HG03342 (cell line): ENCODE measurements around the gene BCOR.

Experiments used
- ATAC-seq: cut with Tn5 transposase; IDR thresholded peaks from one replicate; pipeline ENCODE4 v1.9.1; 2021; ENCODE audit warnings: mild to moderate bottlenecking, moderate library complexity; ENCODE audit not compliant: unreplicated experiment

BCOR gene

DNA sequence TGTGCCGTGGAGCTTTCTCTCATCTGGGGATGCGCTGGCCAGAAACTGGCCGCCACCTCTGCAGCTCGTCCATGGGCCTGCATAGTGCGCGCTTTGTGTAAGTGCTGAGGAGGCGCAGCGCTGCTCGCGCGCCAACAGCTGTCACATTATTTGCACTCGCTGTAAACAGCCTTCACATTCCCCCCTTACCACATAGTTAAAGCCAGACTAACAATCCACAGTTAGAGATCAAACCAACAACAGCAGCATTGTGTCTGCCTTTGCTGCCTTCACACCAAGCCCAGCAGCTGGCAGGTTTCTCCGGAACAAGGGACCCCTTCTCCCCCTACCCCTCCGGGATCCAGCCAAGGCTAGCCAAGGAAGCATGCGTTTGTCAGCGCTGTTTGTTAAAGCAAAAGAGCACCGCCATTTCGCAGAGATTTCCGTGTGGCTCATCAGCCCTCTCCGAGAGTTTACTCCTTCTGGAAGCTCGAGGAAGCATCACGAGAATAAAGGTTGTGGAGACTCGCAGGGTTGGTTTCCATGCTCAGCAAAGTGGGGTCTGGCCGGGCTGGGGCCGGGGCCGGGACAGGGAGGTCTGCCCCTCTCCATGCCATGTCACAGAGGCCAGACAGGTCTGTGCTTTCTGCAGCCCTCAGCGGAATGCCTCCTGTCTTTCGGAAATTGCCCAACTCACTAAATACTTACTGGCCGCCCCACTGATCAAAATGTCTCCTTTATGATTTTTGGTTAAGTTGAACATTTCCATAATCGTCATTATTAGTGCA, 11.0 kb downstream of the BCOR start:
- no peak for ATAC-seq

DNA sequence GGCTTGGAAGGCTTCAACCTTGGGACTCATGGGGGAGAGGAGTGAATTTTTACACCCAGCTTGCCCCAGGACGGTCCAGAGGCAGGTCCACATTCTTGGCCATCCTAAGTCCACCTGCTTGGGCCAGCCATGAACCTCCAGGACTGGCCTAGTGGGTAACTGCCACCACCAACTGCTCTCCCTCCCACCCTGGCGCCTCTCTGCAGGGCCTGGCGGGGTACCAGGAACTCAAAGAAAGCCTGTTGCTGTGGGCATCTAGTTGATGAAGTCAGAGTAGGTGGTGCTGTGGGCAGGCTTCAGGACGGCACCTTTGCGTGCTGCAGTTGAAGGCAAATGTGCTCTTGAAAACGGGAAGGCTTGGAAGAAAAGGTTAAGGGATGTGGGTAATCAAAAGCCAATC, 12.0 kb downstream of the BCOR start:
- no peak for ATAC-seq

DNA sequence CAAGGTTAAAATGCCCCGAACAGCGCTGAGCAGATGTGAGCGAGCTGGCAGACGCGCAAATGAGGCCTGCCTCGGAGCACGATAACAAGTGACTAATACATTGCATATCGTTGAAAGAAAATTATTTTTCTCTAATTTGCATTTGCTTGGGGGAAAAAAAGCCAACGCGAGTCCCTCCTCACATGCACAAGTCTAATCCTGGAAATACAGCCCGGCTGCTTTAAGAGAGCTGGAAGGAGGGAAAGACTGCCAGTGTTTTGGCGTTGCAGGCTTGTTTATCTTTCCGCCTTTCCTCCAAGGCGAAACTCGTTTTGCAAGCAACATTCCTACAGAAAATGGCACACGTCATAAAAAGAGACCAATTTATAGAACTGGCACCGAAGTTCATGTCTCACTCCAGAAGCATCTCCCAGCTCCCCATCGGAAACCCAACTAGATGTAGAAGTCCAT, 12.6 kb downstream of the BCOR start:
- ATAC-seq, result no peak

DNA sequence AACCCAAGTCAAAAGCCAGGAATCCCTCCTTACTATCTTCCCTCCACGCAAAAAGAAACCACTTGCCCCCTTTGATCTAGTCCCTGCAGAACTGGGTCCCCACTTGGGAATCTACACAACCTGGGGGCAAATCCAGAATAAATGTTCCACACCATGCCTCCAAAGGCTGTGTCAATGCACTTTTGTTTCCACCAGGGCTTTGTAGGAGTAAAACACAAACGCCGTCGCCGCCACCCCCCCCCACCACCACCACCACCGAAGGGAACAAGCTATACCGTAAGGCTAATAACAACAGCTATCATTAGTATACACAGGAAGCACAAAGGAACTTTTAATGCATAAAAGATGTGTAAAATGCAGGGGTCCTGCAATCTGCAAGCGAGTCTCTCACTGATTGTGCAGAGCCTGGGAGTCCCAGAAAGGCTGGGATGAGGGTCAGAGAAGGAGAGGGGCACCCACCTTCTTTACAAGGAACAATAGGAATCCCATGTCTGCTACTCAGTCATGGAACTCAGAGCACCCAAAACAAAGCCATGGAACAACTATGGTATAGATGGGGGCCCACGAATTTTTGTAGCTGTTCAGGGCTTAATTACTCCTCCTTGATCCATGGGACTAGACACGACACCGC, 13.2 kb downstream of the BCOR start:
- no peak for ATAC-seq

DNA sequence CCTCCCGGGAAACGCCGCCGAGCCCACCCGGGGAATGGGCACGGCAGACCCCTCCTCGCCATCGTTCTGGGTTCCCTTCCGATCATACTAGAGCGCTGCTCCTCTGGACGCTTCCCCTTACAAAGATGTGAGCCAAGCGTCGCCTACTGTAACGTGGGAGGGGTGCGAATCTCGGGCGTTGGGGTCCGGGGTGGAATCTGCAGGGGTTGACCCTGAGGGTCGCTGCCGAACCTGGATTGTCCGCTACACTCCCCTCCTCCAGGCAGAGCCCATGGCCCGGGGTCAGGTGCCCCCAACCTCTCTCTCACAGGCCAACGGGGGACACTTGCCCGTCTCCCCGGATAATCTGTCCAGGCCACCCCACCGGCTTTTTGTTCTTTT, 13.8 kb downstream of the BCOR start:
- ATAC-seq, result no peak

DNA sequence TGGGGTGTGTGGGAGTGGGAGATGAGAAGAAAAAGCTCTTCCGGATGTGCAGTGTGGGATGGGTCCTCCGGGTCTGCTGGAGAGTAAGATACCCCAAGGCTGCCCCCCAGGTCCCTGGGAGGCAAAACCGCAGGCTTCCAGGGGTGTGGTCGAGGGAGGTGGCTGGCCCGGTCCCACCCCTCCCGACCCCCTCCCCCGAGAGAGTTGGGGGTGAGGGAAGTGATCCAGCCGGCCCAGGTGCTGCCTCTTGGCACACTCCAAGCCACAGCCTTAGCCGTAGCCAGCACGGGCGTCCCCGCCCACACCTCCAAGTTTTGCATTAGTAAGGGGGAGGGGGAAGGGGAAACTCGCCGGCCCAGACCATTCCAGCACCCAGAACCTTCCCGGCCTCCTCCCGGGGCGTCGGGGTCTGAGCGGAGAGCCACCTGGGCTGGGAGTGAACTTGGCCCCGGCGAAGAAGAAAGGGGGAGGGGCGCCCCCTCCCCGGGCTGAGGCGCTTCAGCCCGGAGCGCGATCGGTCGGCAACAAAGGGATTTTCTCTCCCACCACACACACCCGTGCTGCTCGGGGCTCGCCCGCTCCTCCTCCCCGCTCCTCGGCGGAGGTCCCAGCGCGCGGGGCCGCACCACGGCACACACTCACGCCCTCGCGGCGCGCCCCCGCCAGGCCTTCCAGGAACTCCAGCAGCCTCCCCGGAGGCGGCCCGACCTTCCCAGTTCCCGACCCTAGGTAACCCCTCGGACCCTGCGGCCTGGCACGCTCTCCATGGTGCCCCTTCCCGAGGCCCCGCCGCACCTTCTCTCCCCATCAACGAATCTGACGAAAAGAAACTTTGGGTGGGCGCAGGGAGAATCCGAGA, 14.4 kb downstream of the BCOR start:
- no peak for ATAC-seq

DNA sequence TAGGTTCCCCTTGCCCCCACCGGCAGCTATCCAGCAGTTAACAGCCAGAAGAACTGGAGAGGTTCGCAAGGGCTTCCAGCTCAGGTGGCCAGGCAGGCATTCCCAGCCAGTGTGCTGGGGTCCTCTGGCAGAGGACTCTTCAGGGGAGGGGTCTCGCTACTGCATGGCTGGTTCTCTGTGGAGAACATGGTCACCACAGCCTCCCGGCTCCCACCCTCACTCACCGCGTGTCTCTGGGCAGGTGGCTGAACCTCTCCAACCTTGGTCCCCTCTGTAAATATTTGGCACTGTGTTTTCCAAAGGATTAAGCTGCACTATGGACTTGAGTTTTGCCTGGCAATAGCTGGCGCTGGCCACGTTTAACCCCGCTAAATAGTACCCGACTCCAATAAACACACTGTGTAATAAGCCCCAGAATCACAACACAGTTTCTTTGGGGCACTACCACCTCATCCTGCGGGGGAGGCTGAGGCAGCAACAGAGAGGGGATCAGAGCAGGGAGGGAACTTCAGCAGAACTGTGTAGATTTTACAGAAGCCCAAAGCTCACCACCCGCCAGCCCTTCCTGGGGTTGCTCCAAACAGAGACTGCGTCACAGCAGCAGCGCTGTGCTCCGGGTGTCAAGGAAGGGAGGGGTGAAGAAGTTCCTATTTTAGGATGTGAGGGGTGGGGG, 15.2 kb downstream of the BCOR start:
- ATAC-seq, result no peak

DNA sequence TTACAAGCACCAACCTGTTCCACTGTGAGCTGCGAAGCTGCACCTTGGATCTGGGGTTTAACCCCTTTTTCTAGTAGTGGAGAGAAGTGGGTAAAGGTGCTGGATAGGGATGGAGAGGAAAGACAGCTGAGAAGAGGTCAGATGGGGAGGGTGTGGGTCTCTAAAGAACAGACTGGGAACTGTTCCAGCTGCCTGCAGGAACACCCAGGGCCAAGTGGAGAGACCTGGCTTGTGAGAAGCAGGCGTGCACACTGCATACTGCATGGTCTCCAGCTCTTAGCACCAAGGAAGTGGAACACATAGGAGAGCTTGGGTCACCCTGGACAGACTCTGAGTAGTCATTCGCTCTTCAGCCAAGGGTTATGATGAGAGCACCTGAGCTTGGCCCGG, 16.1 kb downstream of the BCOR start:
- ATAC-seq, result no peak

DNA sequence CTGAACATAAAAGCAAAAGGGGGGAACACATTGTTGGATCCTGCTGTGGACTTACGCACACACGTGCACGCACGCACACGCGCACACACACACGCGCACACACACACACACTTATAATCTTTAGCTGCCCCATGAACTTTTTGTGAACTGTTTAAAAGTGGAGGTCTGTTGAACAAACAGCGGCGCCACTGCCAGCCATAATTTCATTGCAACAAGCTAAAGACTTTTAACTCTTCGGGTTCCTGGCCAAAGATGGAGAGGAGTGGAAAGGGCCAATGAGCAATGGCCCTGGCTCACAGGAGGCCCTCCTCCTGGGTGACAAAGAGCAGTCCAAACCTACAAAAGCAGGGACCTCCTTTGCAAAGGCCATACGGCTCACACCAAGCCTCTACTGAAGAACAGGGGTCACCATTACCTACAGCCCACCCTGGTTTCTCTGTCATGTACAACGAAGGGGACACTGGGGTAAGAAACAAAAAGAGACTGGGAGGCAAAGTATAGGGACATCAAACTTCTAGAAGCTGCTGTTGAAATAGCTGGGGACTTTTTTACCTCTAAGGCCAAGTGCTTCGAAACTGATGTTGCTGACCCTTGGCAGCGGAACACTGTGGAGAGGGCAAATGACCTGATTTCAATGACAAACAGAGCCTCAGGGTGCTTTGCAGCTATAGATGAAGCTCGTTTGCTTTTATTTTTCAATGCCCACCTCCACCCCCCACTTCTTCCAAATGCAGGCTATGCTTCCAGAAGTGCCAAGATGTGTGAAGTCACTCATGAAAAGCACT, 16.7 kb downstream of the BCOR start:
- ATAC-seq, result no peak

DNA sequence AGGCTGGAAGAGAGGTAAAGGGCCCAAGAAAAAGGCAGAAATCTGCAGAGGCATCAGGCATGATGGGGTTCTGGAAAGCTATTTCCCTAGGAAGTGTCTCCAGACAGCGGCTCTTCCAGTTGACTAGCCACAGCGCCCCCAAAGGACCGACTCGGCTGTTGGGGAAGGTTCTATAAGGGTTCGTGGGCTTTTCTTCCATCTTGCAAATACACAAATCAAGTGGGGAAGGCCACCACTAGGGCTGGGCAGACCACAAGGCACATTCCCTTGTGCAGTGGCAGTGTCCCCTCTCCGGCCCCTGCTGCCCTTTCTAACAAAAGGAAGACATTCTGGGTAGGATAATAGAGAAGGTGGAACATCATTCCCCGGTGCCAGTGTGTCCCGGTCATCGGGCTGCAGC, 18.2 kb downstream of the BCOR start:
- no peak for ATAC-seq

DNA sequence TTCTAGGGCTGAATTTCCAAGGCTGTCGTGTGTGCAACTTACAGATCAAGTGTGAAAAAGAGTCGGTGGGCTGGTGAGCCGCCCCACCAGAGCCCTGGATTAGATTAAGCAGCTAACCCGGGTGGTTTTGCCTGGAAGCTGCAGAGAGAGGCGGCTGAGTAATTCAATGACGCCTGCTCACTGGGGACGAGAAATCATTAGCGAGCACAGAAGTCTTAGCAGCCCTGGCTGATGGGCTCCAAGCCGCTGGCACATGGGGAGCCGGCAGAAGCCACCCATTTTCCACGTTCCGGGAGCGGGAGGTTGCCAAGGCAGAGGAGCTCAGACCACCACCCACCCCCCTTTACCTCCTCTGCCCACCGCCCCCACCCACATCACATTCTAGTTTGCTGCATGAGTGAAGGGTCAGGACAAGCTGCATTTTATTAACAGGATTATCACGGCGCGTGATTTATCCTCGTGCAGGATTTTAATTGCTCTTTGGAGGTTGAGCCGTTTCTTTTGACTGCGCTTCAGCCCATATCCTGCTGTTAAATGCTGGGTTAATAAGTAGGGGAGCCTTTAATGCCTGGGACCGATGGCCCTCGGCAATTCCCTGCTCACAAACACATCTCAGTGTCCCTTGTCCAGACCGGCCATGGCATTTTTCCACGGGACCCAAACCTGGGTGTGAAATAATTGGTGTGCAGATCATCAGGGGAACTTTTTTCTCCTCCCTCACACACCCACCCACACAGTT, 19.1 kb downstream of the BCOR start:
- no peak for ATAC-seq

DNA sequence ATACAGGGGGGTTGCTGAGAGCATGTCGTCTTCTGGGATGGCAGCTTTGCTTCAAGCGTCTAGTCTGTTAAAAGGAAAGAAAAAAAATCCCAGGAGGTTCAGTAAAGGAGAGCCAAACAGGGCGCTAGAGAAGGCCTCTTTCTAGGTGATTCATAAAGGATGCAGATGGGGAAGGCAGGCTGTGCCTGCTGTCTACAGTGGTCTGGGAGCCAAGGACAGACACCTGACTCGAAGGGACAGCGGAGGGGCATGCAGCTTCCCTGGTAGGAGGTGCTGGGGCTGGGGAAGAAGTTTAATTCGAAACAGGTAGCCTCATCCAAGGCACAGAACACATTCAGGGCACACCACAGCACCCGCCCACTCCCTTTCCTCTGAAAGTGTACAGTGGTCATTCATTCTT, 19.9 kb downstream of the BCOR start:
- no peak for ATAC-seq

DNA sequence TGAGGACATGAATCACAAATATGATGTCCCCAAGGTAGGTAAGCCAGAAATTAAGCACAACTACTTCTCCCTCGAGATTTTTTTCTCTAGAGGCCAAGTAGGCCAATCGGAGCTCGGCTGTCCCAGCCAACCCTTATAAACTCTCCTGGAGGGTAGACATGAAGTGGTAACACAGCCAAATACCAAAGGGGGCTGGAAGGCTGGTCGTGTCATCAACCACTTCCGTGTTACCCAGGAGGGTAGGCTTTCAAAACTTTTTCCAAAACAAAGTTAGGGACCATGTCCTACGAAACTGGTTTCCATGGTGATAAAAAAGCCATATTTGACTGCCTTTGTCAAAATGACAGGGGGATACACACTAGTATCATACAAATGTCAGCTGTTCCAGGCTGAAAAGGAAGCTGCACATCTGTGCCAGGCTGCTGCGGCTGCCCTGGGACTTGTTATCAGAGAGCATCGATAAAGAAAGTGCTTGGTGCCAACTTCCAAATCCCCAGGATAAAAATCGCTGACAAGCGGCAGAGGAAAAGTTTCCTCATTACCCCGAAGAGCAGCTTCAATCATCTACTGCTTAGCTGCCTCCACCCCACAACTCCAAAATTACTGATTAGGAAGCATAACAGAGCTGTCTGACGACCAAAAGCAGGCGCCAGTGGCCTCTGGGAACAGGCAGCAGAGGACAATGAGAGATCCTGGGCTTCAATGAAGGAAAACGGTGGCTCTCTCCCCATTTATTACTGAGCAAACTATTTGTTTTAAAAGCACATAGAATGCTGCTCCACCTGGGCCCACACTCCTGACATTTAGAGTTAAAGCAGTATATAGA, 20.8 kb downstream of the BCOR start:
- no peak for ATAC-seq

DNA sequence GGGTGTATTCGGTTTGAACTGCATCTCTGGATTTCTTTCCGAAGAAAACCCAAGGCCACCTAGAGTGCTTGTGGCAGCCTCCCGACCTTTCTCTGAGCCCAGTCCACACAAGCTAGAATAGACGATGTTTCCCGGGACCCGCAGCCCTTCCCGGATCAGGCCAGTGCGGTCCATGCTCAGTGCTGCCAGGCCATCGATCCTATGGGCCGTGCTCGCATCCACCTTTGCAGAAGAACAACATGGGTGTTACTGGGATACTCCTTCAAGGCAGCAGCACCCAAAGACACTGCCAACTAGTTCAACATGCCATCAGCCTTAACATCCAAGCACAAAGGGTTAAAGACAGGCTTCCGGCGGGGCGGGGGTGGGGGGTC, 22.8 kb downstream of the BCOR start:
- no peak for ATAC-seq

DNA sequence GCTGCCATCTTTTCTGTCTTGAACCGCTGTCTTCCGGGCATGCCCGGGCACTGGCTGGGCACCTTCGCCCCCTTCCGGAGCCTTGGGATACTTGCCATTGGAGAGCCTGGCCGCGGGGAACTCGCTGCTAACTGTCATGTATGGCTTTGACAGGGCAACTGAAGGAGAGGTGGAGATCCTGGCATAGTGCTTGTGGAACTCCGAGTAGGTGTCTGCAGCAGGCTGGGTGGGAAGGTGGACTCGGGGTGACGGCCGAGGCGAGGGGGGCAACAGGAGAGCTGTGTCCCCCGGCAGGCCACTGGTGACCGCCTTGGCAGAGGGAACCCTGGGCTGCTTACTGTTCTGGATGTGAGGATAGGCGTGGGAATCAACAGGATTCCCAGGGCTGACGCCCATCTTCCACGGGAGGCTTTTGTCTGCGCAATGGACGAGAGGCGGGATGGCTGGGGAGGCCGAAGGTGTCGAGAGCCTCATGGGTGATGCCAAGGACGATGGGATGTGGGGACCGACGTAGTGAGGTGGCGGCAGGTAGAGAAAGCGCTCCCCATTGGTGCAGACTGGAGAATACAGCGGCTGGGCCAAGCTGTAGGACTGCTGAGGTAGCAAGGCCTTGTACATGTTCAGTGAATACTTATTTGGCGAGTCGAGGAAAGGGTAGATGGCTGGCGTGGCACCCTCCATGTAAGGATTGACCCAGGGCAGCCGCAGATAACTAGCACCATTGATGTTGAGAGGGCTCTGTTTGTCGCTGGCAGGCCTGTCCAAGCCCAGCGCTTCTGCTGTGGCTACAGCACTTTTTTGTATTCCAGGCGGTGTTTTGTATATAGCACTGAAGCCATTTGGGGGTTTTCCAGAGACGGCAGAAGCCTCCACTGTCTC, 23.4 kb downstream of the BCOR start:
- no peak for ATAC-seq

DNA sequence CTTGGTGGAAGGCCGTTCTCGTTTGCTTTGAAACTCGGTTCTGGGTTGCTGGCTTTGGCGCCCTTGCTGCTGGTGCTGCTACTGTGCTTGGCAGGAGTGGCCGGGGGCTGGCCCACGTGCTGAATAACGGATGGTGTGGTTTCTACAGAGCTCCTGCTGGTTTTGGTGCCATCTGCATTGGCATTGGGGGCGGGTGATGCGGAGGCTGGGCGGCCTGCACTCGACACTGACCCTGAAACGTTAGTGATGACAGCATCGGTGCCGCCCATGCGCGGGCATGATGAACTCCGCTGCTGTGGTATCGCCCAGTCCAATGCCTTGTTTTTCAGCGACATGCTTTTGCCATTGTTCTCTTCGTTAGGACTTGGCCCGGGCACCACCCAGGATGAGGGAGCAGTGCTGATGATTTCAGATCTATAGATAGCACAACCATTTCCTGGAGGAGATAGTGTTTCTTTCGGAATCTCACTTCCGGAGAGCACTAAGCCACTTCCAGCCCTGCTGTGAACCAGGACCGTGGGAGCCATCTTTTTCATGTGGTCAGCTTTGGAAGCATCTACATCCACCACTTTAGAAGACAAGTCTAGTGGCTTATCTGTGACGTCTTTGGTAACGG, 24.2 kb downstream of the BCOR start:
- ATAC-seq, result no peak

DNA sequence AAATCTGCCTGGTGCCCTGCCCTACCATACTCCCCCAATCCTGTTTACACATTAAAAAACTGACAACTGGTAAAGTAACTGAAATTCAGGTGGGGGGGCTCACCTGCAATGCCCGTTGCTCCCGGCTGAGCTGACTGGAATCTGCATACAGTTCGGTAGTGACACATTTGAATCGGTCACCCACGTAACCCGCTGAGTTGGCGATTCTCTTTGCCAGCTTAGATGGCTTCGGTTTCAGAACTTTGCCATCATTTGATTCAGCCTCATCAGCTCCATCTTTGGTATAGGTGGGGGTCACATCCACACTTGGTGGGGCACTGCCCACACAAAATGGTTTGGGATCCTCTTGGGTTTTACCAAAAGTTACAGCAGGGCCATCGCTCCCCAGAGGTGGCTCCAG, 25.5 kb downstream of the BCOR start:
- no peak for ATAC-seq

DNA sequence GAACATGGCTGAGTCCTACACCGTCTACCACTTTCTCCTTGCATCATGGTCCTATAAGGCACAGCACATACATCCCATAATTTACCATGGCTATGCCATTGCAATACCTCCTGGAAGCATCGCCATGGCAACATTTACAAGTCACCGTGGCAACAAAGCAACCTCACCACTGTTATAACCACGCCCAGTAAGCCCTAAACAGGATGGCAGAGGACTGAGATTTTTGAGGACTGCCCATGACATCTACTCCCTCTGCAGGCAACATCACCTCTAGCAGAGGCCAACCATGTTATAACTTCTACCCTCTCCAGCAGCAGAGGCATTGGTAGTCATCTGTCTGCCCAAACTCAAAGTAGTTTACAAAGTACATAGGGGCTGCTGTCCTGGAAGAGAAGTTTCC, 29.7 kb downstream of the BCOR start:
- no peak for ATAC-seq
